Dendritic cell treated with granulocyte-macrophage colony-stimulating factor and Interleukin-4, amounts not matched to agents 40 ng/mL and 50 ng/mL, for 4 days (primary cell): ENCODE measurements around the gene DDX51.
A peak's percentile ranks its signal among the peaks of the same experiment; 100 is the strongest.

Experiments
- H3K27ac Mint-ChIP-seq: one replicate; pipeline ENCODE4 v1.8.0; 2022; ENCODE audit warnings: mild to moderate bottlenecking, mixed read lengths
- H3K27me3 Mint-ChIP-seq: one replicate; pipeline ENCODE4 v1.8.0; 2022; ENCODE audit warnings: mild to moderate bottlenecking, mixed read lengths
- H3K36me3 Mint-ChIP-seq: one replicate; pipeline ENCODE4 v1.8.0; 2022; ENCODE audit warnings: low read depth, mixed read lengths
- H3K4me1 Mint-ChIP-seq: one replicate; pipeline ENCODE4 v1.8.0; 2022; ENCODE audit warnings: low read depth, mixed read lengths
- H3K4me3 Mint-ChIP-seq: one replicate; pipeline ENCODE4 v1.8.0; 2022; ENCODE audit warnings: mild to moderate bottlenecking, moderate library complexity, mixed read lengths
- H3K9me3 Mint-ChIP-seq: one replicate; pipeline ENCODE4 v1.8.0; 2022; ENCODE audit warnings: mixed read lengths
- intact Hi-C: fragments of 100-400 bp; cut with micrococcal nuclease; formaldehyde crosslinking; loops from one replicate; pipeline ENCODE4 v1.15.0; 2022

DDX51 gene

GRCh38 chr12:132166801-132167591 lies 22.9 kb upstream of the DDX51 start:
- Mint-ChIP-seq H3K27me3 (peaks cover 56% of the 10 kb centered on the region), H3K27ac (no peak overlapping the region), H3K4me1 (peaks cover 14% of the 10 kb centered on the region), H3K4me3 (no peak overlapping the region), H3K36me3 (no peaks in the 10 kb centered on the region), H3K9me3 (peaks cover 18% of the 10 kb centered on the region)
- intact Hi-C loops: no loop called here

GRCh38 chr12:132166093-132166492 lies 22.0 kb upstream of the DDX51 start:
- Mint-ChIP-seq H3K4me1 (peaks cover 17% of the 10 kb centered on the region), H3K27ac (no peak overlapping the region), H3K4me3 (no peak overlapping the region), H3K9me3 (peaks cover 18% of the 10 kb centered on the region), H3K27me3 (peaks cover 53% of the 10 kb centered on the region), H3K36me3 (no peaks in the 10 kb centered on the region)
- intact Hi-C loops: no loop called here

- Mint-ChIP-seq H3K36me3 (no peaks in the 10 kb centered on the region), H3K9me3 (peaks cover 18% of the 10 kb centered on the region), H3K27me3 (peaks cover 50% of the 10 kb centered on the region), H3K4me1 (peaks cover 17% of the 10 kb centered on the region), H3K27ac (no peak overlapping the region), H3K4me3 (no peak overlapping the region)
- intact Hi-C loops: no loop called here
Measured at GRCh38 chr12:132165584-132165983, 21.5 kb upstream of the DDX51 start.

- H3K27ac Mint-ChIP-seq: no peak overlapping the region
- peaks cover 21% of the 10 kb centered on the region for H3K4me1 Mint-ChIP-seq
- H3K9me3 Mint-ChIP-seq: peaks cover 18% of the 10 kb centered on the region
- no peak overlapping the region for H3K4me3 Mint-ChIP-seq
- intact Hi-C loops: no loop called here
- no peaks in the 10 kb centered on the region for H3K36me3 Mint-ChIP-seq
- H3K27me3 Mint-ChIP-seq: peaks cover 44% of the 10 kb centered on the region
Measured at GRCh38 chr12:132164426-132164825, 20.3 kb upstream of the DDX51 start.

GRCh38 chr12:132163911-132164288 lies 19.8 kb upstream of the DDX51 start:
- H3K9me3 Mint-ChIP-seq: peaks cover 18% of the 10 kb centered on the region
- H3K4me3 Mint-ChIP-seq: no peak overlapping the region
- peaks cover 42% of the 10 kb centered on the region for H3K27me3 Mint-ChIP-seq
- peaks cover 21% of the 10 kb centered on the region for H3K4me1 Mint-ChIP-seq
- no peak overlapping the region for H3K27ac Mint-ChIP-seq
- no peaks in the 10 kb centered on the region for H3K36me3 Mint-ChIP-seq
- intact Hi-C loops: no loop called here

- Mint-ChIP-seq H3K27me3 (peaks cover 37% of the 10 kb centered on the region), H3K4me3 (peak overlapping the region; percentile 41), H3K27ac (no peak overlapping the region), H3K4me1 (peaks cover 21% of the 10 kb centered on the region), H3K9me3 (peaks cover 18% of the 10 kb centered on the region), H3K36me3 (no peaks in the 10 kb centered on the region)
- intact Hi-C loops: no loop called here
Measured at GRCh38 chr12:132163041-132163910, 19.2 kb upstream of the DDX51 start.

- intact Hi-C loops: no loop called here
- H3K9me3 Mint-ChIP-seq: peaks cover 18% of the 10 kb centered on the region
Measured at GRCh38 chr12:132162508-132163031, 18.5 kb upstream of the DDX51 start.

GRCh38 chr12:132161796-132162507 lies 17.8 kb upstream of the DDX51 start:
- peaks cover 13% of the 10 kb centered on the region for H3K9me3 Mint-ChIP-seq
- H3K27me3 Mint-ChIP-seq: peaks cover 25% of the 10 kb centered on the region
- no peak overlapping the region for H3K27ac Mint-ChIP-seq
- no peak overlapping the region for H3K4me3 Mint-ChIP-seq
- peaks cover 21% of the 10 kb centered on the region for H3K4me1 Mint-ChIP-seq
- no peaks in the 10 kb centered on the region for H3K36me3 Mint-ChIP-seq
- intact Hi-C loops: no loop called here

More at GRCh38 chr12:132162508-132163031, 18.5 kb upstream of the DDX51 start:
- Mint-ChIP-seq H3K4me1 (peaks cover 21% of the 10 kb centered on the region), H3K27ac (no peak overlapping the region), H3K36me3 (no peaks in the 10 kb centered on the region), H3K4me3 (peak overlapping the region; percentile 41), H3K27me3 (peaks cover 31% of the 10 kb centered on the region)

GRCh38 chr12:132161036-132161781 lies 17.1 kb upstream of the DDX51 start:
- intact Hi-C loops: no loop called here
- H3K36me3 Mint-ChIP-seq: no peaks in the 10 kb centered on the region
- no peak overlapping the region for H3K27ac Mint-ChIP-seq
- peaks cover 5% of the 10 kb centered on the region for H3K9me3 Mint-ChIP-seq
- H3K27me3 Mint-ChIP-seq: peaks cover 25% of the 10 kb centered on the region
- peaks cover 21% of the 10 kb centered on the region for H3K4me1 Mint-ChIP-seq
- H3K4me3 Mint-ChIP-seq: no peak overlapping the region

GRCh38 chr12:132160601-132161035 lies 16.5 kb upstream of the DDX51 start:
- Mint-ChIP-seq H3K36me3 (no peaks in the 10 kb centered on the region), H3K4me1 (peaks cover 21% of the 10 kb centered on the region), H3K9me3 (no peaks in the 10 kb centered on the region), H3K27ac (no peak overlapping the region), H3K4me3 (no peak overlapping the region), H3K27me3 (peaks cover 25% of the 10 kb centered on the region)
- intact Hi-C loops: no loop called here

GRCh38 chr12:132160016-132160415 lies 15.9 kb upstream of the DDX51 start:
- Mint-ChIP-seq H3K4me3 (no peak overlapping the region), H3K27me3 (peaks cover 25% of the 10 kb centered on the region), H3K9me3 (no peaks in the 10 kb centered on the region)

GRCh38 chr12:132159555-132160003 lies 15.5 kb upstream of the DDX51 start:
- H3K4me1 Mint-ChIP-seq: peaks cover 21% of the 10 kb centered on the region
- H3K4me3 Mint-ChIP-seq: no peak overlapping the region
- peaks cover 25% of the 10 kb centered on the region for H3K27me3 Mint-ChIP-seq
- no peak overlapping the region for H3K27ac Mint-ChIP-seq
- H3K9me3 Mint-ChIP-seq: no peaks in the 10 kb centered on the region
- no peaks in the 10 kb centered on the region for H3K36me3 Mint-ChIP-seq
- intact Hi-C loops: loop anchor here (10.0 kb wide), 1 partner anchor 255 kb away; no protein-coding TSS in a partner anchor

More at GRCh38 chr12:132160016-132160415, 15.9 kb upstream of the DDX51 start:
- intact Hi-C loops: no loop called here
- peaks cover 21% of the 10 kb centered on the region for H3K4me1 Mint-ChIP-seq
- H3K27ac Mint-ChIP-seq: no peak overlapping the region
- H3K36me3 Mint-ChIP-seq: no peaks in the 10 kb centered on the region
